Thoracic aorta endothelial cell (primary cell): Measurements from ENCODE around the gene OR1N1. TPM values are rescaled to one million over a fixed set of nuclear protein-coding genes. Genes with fewer than 3 reads are reported as not detected.

Experiments
- total RNA-seq: library from RNA; depleted of rRNA; stranded (reverse); fragments of >200 nt; gene quantifications from 2 replicates; pipeline ENCODE4 v1.2.3, GENCODE V29; 2012

The OR1N1 gene, protein sequence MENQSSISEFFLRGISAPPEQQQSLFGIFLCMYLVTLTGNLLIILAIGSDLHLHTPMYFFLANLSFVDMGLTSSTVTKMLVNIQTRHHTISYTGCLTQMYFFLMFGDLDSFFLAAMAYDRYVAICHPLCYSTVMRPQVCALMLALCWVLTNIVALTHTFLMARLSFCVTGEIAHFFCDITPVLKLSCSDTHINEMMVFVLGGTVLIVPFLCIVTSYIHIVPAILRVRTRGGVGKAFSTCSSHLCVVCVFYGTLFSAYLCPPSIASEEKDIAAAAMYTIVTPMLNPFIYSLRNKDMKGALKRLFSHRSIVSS
- not detected in 2 replicates for total RNA-seq

DNA sequence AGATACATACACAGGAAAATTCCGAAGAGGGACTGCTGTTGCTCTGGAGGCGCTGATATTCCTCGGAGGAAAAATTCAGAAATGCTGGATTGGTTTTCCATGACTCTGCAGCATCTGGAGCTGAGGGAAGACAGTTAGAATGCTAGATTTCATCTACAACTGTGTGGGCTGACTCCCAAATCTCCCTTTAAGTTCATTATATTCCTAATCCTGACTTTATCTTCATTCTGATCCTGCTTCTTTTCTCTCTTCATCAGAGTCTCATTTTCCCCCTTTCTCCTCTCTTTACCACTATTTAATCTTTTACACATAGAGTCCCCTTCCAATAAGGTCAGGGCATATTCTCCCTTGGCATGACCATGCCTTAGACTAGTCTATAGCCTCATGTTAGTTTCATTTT lies at the start of gene OR1N1:
OR1N1 (minus strand) TSS at position 101 of the 400 bp plus-strand sequence; CDS start at position 101, 0 bp downstream.

DNA sequence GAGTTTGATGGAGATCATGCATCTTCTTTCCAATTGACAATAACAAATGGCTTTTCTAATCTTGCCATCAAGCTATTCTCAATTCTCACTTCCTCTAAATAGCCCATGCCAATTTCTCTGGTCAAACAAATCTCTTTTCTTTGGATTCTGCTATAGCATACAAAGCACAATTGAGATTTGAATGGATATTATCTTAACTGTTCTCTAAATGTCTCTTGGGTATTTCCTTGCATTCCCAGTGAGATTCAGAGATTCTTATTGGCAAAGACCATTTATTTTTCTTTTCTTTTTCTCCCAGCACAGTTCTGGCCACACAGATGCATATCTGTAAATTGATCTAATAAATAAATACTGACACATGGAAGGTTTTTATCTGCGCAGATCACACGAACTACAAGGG lies 25.7 kb upstream of the OR1N1 start, which contains the start of gene OR1N2:
OR1N2 (plus strand) TSS at position 301 of the 400 bp plus-strand sequence. CDS start 100 bp downstream, outside the sequence.

DNA sequence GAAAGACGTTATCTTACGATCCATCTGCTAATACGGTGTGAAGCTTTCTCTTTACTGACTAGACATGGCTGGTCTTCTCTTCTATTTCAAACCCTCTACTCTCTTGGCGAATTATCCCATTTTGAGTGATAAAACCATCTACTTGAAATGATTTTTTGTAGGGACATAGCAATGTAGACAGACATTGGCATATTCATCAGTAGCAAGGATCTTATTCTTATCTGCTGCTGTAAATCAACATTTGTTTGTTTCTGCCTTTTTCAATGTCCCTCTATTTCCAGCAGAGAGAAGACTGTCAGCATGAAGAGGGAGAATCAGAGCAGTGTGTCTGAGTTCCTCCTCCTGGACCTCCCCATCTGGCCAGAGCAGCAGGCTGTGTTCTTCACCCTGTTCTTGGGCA lies 8.3 kb downstream of the OR1N1 start, which contains the start of gene OR1J4:
OR1J4 (plus strand) TSS at position 301 of the 400 bp plus-strand sequence; CDS start at position 301, 0 bp downstream.

DNA sequence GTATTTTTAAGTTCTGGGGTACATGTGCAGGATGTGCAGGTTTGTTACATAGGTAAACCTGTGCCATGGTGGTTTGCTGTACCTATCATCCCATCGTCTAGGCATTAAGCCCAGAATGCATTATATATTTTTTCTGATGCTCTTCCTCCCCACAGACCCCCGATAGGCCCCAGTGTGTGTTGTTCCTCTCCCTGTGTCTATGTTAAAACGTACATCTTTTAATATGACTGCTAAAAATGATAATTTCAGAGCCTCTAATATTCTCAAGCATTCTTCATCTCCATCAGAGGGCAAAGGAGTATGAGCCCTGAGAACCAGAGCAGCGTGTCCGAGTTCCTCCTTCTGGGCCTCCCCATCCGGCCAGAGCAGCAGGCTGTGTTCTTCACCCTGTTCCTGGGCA lies 16.6 kb downstream of the OR1N1 start, which contains the start of gene OR1J2:
OR1J2 (plus strand) TSS at position 301 of the 400 bp plus-strand sequence; CDS start at position 301, 0 bp downstream.

DNA sequence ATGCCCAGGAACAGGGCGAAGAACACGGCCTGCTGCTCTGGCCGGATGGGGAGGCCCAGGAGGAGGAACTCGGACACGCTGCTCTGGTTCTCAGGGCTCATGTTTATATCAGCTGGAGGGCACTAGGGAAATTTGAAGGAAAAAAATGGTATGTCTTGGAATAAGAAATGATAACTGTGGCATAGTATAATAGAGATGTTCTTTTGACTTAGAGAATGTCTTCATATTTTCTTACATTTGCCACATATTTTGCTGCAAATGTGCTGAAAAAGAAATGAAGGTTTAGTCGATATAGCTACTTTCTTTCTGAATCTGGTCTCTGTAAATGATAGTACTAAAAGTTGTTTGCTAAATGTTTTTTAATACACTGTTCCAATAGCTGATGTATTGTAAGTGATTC lies 49.3 kb downstream of the OR1N1 start, which contains the start of gene OR1J1:
OR1J1 (minus strand) TSS at position 101 of the 400 bp plus-strand sequence; CDS start at position 101, 0 bp downstream.

Other genes with a start within 250 kb of the OR1N1 start
- 0.43 and 39.4 TPM in 2 replicates for gene PTGS1, start 156.3 kb downstream of the OR1N1 start, total RNA-seq
- not detected in 2 replicates for gene OR1J1, start 49.4 kb downstream of the OR1N1 start, total RNA-seq
- not detected in 2 replicates for gene OR1J2, start 16.5 kb downstream of the OR1N1 start, total RNA-seq
- gene OR1J4, start 8.2 kb downstream of the OR1N1 start, total RNA-seq, result not detected in 2 replicates
- not detected in 2 replicates for gene OR1N2, start 25.8 kb upstream of the OR1N1 start, total RNA-seq
- under 0.01 and 0.22 TPM in 2 replicates for gene OR1L8, start 56.1 kb upstream of the OR1N1 start, total RNA-seq
- gene OR1Q1, start 87.4 kb upstream of the OR1N1 start, total RNA-seq, result not detected in 2 replicates
- gene OR1B1, start 130.3 kb upstream of the OR1N1 start, total RNA-seq, result 0.14 TPM in 1 of 2 replicates, not detected in the other
- not detected in 2 replicates for gene OR1L1, start 134.4 kb upstream of the OR1N1 start, total RNA-seq
- gene OR1L3, start 147.8 kb upstream of the OR1N1 start, total RNA-seq, result not detected in 2 replicates
- not detected in 2 replicates for gene OR1L4, start 196.7 kb upstream of the OR1N1 start, total RNA-seq
- not detected in 2 replicates for gene OR1L6, start 215.0 kb upstream of the OR1N1 start, total RNA-seq